HG02852 (cell line): Measurements from ENCODE around the gene PCDHGA10.
A peak's percentile ranks its signal among the peaks of the same experiment; 100 is the strongest.
"Not testable (repeated sequence)": the region's sequence is repeated elsewhere in the genome, so short reads cannot be mapped to it uniquely, and the experiment has no call there.

Experiments used
- ATAC-seq: cut with Tn5 transposase; IDR thresholded peaks from one replicate; pipeline ENCODE4 v1.9.1; 2021; ENCODE audit warnings: mild to moderate bottlenecking, moderate library complexity; ENCODE audit not compliant: unreplicated experiment

PCDHGA10 gene

DNA sequence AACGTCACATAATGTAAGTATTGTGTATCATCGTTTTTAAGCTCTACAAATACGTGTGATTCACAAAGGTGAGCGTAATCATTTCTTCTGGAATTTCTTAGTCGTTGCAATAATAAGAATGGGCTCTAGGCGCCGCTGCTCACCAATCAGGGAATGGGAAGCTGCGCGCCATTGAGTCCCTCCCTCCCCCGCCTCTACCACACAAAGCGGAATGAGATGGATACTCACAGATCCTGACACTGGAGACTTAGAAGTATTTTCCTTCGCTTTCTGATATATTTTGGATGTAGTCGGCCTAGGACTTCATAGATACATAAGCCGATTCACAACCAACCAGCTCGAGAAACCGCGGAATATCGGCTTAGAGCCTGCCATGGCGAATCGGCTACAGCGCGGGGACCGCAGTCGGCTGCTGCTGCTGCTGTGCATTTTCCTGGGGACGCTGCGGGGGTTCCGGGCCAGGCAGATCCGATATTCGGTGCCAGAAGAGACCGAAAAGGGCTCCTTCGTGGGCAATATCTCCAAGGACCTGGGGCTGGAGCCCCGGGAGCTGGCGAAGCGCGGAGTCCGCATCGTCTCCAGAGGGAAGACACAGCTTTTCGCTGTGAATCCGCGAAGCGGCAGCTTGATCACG, 8.2 kb downstream of the PCDHGA10 start, which contains the start of gene PCDHGA11:
PCDHGA11 (plus strand) TSS at position 197 of the 634 bp plus-strand sequence; CDS start at position 374, 177 bp downstream.
- ATAC-seq: peak; percentile 43

GRCh38 chr5:141421489-141421855, 8.7 kb downstream of the PCDHGA10 start:
- no peak for ATAC-seq

DNA sequence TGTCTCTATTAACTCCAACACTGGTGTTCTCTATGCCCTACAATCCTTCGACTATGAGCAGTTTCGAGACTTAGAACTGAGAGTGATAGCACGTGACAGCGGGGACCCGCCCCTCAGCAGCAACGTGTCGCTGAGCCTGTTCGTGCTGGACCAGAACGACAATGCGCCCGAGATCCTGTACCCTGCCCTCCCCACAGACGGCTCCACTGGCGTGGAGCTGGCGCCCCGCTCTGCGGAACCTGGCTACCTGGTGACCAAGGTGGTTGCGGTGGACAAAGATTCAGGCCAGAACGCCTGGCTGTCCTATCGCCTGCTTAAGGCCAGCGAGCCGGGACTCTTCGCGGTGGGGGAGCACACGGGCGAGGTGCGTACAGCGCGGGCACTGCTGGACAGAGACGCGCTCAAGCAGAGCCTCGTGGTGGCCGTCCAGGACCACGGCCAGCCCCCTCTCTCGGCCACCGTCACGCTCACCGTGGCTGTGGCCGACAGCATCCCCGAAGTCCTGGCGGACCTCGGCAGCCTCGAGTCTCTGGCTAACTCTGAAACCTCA, 10.0 kb downstream of the PCDHGA10 start:
- no peak for ATAC-seq

DNA sequence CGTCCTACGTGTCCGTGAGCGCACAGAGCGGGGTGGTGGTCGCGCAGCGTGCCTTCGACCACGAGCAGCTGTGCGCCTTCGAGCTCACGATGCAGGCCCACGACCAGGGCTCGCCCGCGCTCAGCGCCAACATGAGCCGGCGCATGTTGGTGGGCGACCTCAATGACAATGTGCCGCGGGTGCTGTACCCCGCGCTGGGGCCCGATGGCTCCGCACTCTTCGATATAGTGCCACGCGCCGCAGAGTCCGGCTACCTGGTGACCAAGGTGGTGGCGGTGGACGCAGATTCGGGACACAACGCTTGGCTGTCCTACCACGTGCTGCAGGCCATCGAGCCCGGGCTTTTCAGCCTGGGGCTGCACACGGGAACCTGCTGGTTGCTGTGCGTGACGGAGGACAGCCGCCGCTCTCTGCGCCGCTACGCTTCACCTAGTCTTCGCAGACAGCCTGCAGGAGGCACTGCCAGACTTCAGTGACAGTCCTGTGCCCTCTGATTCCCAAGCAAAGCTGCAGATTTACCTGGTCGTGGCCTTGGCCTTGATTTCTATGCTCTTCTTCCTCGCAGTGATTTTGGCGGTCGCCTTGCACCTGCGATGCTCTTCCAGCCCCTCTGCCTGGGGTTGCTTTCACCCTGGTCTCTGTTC, 15.1 kb downstream of the PCDHGA10 start:
- no peak for ATAC-seq

- peak; percentile 79 for ATAC-seq
Observed at GRCh38 chr5:141430332-141431113, 17.7 kb downstream of the PCDHGA10 start, which contains the start of gene PCDHGA12. Gene PCDHGA12 (plus strand): TSS chr5:141430507. CDS start chr5:141430760, 253 bp downstream.

DNA sequence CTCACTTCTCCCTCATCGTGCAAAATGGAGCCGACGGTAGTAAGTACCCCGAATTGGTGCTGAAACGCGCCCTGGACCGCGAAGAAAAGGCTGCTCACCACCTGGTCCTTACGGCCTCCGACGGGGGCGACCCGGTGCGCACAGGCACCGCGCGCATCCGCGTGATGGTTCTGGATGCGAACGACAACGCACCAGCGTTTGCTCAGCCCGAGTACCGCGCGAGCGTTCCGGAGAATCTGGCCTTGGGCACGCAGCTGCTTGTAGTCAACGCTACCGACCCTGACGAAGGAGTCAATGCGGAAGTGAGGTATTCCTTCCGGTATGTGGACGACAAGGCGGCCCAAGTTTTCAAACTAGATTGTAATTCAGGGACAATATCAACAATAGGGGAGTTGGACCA, 18.5 kb downstream of the PCDHGA10 start:
- peak; percentile 54 for ATAC-seq

DNA sequence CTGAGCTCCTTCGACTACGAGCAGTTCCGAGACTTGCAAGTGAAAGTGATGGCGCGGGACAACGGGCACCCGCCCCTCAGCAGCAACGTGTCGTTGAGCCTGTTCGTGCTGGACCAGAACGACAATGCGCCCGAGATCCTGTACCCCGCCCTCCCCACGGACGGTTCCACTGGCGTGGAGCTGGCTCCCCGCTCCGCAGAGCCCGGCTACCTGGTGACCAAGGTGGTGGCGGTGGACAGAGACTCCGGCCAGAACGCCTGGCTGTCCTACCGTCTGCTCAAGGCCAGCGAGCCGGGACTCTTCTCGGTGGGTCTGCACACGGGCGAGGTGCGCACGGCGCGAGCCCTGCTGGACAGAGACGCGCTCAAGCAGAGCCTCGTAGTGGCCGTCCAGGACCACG, 19.5 kb downstream of the PCDHGA10 start:
- not testable (repeated sequence) for ATAC-seq

GRCh38 chr5:141432726-141433125, 19.9 kb downstream of the PCDHGA10 start:
- ATAC-seq: not testable (repeated sequence)

GRCh38 chr5:141434006-141434405, 21.2 kb downstream of the PCDHGA10 start:
- no peak for ATAC-seq

DNA sequence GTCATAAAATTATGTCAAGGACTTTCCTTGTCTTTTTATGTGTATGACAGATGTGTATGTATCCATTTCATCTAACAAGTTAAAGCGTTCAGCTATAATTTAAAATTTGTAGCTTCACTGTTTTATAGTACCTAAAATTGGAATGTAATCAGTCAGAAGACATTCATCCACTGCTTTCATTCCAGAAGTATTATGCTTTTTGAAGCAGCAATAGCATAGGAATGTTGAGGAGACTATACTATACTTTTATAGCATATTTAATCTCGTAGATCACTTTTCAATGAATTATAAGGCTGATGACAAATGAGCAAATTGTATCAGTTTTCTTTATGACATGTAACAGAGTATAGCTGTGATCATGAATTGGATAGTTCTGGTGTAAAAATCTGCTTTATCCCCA, 24.4 kb downstream of the PCDHGA10 start:
- ATAC-seq: no peak

DNA sequence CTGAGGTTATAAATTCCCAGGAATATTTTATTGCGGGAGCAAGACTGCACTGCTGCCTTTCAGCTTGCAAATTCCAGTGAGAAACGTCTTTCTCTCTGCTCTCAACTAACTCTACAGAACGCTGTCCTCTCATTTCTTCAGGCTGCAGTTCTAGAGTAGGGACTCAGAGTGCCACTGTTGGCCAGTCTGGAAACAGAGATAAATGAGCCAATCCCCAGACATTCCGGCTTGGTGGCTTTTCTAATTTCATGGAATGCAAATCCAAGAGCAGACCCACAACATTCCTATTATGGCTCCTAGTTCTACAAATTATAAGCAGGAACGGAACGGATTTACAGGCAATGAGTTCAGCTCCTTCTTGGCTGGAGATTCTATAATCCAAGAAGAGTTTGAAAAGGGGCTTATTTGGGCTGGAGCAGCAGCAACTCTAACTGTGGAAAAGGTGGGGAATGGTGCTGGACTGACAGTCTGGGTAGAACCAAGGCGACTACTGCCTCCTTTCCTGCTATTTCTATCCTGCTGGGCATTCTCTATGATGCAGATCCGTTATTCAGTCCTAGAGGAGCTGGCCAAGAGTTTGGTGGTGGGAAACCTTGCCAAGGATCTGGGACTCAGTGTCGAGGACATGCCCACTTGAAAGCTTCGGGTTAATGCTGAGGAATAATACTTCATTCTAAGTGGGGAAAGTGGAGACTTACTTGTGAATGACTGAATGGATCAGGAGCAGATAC, 26.8 kb downstream of the PCDHGA10 start:
- ATAC-seq: no peak

- ATAC-seq: no peak
Observed at GRCh38 chr5:141440341-141440740, 27.6 kb downstream of the PCDHGA10 start.

DNA sequence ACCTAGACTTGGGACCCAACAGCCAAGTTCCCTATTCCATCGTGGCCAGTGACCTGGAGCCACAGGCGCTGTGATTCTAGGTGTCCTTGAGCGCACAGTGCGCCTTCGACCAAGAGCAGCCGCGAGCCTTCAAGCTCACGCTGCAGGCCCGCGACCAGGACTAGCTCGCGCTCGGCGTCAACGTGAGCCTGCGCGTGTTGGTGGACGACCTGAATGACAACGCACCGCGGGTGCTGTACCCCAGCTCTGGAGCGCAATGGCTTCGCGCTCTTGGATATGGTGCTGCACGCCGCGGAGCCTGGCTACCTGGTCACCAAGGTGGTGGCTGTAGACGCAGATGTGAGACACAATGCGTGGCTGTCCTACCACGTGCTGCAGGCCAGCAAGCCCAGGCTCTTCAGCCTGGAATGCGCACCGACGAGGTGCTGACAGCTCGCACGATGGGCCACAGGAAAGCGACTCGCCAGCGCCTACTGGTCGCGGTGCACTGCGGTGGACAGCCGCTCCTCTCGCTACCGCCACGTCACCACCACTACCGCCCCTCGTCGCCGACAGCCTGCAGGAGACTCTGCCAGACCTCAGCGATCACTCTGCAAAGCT, 28.9 kb downstream of the PCDHGA10 start:
- ATAC-seq: no peak

- no peak for ATAC-seq
Observed at GRCh38 chr5:141465351-141465750, 52.6 kb downstream of the PCDHGA10 start.
